NCI-H526 treated with DMSO at 0.1 percent for 48 hours (cell line): ENCODE data around the gene KCNK16.
"Not testable (repeated sequence)": the region's sequence is repeated elsewhere in the genome, so short reads cannot be mapped to it uniquely, and the experiment has no call there.

Source experiments
- DNase-seq: peaks from one replicate; lab custom pipeline; 2025; lab: John Stamatoyannopoulos, UW

The KCNK16 gene

DNA sequence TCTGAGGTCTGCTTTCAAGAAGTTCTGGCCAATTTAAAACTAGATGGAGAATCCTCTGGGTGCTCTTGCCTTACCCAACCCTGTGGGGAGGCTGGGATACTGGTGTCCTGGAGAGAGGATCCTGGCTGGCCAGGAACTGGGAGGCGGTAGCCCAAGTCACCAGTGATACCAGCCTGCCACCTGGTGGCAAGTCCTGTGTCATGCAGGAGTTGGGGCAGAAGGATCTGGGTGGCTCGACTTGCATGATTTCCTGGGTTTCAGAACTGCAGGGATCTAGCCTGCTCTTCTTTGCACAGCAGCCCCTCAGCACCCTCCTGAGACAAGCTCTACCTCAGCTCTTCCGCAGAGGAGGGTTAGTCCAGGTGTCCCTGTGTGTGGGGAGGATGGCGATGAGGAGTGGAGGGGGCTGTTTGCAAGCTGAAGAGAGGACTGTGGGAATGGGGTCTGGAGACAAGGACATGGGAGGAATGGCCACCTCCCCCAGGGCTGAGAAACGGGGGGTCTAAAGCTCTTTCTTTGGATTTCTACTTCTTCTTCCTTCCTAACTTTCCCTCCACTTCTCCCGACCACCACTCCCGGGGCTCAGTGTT lies 12.5 kb downstream of the KCNK16 start:
- DNase-seq: no peak

DNA sequence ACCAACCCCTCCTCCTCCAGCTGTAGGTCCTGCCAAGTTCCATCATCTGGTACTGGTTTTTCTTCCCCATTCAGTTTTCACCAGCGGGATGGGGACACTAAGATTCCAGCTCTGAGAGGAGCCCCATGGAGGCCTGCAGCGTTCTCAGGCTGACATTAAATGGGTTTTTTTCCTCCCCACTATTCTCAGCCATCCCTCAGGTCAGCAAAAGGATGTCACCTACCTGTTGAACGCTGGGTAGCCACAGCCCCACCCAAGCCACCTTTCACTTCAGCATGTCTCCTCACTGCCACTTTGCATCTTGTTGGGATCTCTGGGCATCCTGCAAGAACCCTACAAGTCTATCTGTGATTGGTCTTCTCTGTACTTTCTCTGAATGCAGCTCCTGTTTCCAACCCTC lies 15.0 kb downstream of the KCNK16 start:
- DNase-seq: no peak

DNA sequence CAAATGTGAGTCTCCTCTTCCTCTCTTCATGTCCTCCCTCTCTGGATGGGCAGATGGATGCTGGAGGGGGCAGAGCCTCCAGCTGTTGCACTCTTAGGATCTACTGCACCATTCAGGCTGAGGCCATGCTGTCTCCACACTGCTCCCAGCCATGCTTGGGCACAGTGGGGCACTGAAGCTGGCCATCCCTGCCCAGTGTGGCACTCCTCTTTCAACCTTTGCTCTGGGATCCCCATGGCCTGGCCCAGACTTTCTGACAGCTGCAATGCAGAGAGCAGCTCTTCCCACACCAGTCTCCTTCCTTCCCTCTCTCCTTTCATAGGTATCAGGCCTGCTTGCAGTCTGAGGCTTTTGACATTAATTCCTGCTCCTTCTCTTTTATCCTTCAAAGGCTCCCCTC lies 17.6 kb downstream of the KCNK16 start:
- DNase-seq: no peak

DNA sequence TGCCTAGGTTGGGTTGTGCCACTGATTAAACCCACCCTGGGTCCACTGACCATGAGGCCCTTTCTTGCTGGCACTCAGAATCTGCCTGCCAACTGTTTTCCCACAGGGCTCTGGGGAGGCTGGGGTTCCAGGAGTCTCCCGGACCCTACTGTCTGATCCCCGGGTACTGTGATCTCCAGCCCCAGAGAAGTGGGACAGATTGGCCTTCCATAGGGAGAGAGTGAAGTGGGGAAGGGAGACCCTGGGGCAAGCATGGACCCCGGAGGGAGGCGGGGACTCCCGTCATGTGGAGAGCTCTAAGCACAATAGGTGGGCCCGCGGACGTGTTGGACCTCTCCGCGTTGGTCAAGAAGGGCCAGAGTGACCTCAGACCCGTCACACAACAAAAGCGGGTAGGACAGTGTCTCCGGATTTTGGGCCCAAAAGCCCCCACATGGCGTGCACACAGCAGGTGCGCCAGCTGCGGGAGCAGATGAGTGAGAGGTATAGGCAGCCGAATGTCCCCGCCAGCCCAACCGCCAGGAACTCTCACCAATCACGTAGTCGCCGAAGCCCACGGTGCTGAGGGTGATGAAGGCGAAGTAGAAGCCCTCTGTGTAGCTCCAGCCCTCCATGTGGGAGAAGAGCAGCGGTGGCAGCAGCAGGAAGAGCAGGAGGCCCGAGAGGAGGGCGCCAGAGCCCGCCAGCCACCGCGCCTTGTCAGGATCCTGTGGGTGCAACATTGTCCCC lies 18.9 kb downstream of the KCNK16 start:
- no peak for DNase-seq

DNA sequence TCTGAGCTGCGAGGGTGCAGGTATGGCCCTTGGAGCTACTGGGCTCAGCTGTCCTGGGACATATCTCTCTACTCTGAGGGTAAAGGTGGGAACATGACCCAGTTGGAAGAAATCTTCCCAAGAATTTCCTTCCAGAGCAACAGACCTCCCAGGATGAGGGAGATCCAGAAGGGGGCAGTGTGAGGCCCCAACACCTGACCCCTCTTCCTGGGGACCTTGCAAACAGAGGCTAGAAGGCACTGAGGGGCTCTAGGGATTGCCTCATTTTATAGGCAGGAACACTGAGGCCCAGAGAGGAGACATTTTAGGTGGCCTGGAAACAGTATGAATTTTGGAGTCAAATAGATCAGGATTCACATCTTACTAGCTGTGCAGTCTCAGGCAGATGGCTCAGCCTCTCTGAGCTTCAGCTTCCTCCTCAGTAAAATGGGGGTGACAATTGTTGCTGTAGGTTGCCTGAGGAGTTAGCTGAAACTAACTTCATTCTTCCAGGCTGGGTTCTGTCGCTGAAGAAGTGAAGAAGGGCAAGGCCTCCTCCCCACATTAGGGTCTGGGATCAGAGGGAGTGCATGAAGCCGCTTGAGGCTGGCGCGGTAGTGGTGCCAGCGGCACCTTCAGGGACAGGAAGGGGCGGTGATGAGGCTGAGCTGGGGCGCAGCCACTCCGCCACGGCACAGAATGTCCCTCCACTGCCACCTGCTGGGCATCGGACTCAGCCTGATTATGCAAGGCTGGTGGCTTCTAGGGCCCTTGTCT lies 19.7 kb downstream of the KCNK16 start:
- DNase-seq: peak; percentile 47

DNA sequence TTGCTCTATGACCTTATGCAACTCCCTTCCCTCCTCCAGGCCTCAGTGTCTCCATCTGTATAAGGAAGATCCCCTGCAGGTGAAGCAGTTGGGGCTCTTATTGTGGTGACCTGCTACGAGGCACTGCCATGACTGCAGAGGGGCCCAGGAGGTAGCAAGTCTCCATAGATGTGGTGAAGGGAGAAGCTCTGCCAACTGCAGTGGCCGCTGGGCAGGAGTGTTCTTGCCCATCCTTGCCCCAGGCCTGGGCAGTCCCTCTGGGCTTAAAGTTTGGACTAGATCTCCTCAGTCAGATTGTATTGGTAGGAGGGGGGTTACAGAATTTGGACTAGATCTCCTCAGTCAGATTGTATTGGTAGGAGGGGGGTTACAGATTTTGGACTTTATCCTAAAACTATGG lies 20.5 kb downstream of the KCNK16 start:
- no peak for DNase-seq

DNA sequence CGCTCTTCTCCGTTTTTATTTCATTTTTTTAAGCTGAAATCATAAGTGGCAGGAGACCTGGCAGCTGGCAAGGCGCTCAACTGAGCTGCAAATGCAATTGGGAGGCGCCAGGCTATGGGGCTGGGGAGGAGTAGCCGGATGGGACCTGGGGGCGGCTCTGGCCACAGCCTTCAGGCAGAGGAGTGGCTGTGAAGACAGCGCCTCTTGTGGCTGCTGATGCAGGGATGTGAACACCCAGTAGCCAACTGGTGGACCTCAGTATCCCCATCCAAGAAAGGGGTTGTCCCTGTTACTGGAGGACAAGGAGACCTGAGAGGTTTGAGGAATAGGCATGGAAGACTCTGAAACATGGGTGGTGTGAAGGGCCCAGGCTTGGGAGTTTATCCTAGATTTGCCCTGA lies 20.9 kb downstream of the KCNK16 start:
- no peak for DNase-seq

DNA sequence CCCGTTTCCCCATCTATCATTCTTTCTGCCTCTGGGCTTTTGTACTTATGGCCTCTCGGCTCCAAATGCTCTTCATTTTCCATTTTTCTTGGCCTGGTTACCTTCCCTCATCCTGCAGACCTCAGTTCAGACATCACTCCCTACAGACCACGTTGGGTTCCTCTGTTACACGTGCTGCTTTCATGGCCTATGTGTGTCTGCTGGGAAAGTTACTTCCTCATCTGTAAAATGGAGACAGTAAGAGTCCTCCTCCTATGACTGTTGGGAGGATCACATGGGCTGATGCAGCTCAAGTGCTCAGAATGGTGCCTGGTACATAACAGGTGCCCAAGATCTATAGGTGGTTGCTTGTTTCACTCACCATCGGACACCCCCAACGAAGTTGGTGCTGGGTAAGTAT lies 21.8 kb downstream of the KCNK16 start:
- no peak for DNase-seq

DNA sequence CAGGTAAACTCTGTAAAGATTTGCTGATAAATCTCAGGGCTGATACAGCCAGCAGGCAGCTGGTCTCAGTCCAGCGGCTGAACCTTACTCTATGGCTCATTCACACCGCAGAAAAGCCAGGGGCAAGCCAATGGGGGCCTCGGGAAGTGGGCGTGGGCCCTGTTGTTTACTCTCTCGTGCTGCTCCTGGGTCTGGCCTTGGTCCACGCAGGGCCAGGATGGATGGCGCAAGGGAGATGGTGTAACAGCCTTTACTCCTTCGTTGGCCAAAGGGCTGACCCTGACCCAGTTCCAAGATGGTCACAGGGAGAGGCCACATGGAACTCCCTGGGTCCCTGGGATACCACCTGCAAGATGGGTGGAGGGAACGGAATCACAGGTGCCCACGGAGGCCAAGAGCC lies 24.4 kb downstream of the KCNK16 start:
- no peak for DNase-seq

DNA sequence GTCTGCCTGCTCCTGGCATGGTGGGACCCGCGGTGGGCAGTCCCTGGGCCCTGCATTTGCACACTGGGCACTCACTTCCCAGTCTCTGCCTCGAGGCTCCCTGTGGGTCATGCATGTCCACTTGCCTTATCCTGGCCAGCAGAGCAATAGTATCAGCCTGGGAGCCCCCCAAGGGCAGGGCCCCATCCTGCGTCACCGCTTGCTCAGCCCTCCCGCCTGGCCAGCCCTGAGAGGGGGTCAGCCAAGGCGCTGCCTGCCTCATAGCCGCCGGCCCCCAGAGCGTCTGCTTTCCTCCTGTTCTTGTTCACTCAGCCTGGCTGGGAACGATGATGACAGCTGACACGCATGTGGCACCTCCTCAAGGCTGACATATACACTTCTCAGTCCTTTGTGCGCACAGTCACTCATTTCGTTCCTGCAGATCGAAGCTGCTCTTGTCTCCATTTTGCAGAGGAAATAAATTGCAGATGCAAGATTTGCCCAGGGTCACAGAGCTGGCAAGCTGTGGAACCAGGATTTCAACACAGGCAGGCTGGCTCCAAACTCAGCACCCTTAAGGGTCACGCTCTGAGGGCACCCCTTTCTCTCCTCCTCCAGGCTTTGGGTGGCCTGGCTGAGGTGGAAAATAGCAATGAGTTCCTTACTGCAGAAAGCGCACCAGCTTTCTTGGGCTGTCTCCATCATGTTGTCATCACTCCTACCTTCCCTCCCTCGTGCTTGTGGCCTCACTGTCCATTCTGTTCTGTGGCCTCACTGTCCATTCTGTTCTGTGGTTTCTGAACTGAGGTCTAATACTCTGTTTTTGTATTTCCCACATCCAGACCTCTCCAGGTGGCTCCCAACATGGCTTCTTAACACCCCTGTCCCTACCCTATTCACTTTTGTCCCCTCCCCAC lies 25.5 kb downstream of the KCNK16 start:
- no peak for DNase-seq

DNA sequence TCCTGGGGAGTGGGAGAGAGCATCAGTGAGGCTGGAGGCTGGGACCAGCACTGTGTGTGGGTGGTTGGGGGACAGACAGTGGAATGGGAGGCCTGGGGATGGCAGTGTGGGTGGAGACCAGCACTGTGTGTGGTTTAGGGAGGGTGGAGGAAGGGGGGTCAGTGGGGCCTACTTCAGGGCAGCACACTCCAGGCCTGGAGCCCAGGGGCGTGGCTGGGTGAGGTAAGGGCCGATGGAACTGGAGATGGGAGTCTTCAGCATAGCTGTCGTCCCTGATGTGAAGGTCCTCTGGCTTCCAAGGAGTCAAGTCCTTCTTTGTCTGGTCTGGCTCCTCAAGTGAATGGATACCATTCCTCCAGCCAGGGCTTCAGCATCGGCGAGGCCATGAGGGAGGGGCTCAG lies 26.9 kb downstream of the KCNK16 start:
- DNase-seq: no peak

DNA sequence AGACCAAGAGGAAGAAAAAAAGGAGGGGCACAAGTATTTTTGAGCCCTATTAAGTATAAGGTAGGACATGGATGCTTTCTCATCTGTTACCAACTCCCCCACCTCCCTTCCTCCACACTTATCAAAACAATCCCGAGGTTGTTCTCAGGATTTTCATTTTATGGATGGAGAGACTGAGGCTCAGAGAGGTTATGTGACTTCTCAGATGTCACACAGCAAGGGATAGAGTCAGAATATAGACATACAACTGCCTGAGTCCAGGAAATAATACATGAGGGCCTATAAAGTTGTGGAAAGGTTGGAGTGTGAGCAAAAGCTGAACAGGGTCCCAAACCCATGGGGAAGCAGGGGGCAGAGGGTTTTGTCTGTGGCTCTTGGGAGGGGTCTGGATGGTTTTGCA lies 27.6 kb downstream of the KCNK16 start:
- DNase-seq: no peak

DNA sequence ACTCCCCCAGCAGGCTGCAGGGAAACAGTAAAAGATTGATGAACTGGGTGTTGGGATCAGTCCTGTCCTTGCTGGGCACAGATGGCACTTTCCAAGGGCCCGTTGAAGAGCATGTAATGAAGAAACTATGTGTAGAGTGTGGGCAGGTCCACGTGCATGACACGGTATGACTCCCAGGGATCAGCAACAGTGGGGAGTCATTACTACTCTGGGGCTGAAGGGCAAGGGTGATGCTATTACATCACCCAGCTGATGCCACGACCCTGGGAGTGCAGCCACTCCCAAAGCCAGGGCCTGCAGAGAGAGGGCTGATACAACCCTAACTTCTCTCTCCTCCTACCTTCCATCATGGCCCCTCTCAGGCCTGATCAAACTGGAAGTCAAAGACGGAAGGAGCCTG lies 28.4 kb downstream of the KCNK16 start:
- no peak for DNase-seq

DNA sequence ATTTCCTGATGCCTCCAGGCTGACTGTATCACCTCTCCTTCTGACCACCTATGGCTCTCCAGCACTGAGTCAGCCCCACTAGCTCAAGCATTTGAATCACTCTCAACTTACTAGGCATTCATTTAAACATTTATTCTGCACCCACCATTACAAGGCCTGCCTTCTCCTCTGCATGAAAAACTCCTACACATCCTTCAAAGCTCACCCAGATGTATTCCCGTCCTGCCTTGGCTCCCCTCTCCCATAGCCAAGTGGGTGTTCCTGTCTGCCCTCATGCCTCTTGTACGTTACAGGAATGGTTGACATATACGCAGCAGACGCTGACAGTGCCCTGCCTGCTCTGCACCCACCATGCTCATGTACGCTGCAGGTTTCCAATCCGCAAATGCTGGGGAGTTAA lies 29.9 kb downstream of the KCNK16 start:
- DNase-seq: no peak

DNA sequence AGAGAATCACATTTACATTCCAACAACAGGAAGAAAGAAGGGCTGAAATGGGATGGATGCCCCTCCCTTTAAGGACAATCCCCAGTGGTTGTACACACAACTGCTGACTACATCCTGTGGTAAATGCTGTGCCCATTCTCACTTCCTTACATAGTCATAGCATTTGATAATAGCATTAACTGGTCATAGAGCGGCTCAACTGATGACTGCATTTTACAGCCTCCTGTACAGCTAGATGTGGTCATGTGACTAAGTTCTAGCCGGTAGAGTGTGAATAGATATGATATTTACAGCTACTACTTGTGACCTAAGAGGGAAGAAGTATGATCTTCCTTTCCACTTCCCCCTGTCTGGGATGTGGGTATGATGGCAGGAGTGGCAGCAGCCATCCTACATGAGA lies 33.0 kb downstream of the KCNK16 start:
- no peak for DNase-seq

DNA sequence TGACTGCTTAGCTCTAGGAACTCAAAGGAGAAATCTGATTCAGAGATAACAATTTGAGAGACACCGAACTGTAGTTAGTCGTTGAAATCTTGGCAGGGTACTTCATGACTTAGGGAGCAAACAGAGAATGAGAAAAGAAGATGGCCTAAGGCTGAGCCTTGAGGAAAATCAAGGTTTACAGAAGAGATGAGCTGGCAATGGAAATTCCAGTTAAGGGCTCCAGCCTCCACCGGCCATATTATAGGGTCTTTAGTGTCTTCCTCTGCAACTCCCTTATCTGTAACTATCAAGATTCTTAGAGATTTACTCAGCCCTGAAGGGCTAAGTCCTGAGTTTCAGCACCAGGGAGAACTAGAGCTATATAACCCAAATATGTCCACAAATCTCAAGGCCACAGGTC lies 34.9 kb downstream of the KCNK16 start:
- DNase-seq: no peak

DNA sequence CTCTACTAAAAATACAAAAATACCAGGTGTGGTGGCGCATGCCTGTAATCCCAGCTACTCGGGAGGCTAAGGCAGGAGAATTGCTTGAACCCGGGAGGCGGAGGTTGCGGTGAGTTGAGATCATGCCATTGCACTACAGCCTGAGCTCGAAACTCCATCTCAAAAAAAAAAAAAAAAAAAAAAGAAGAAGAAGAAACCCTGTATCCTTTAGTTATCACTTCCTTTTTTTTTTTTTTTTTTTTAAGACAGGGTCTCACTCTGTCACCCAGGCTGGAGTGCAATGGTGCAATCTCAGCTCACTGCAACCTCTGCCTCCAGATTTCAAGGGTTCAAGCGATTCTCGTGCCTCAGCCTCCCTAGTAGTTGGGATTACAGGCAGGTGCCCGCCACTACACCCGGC lies 35.9 kb downstream of the KCNK16 start:
- DNase-seq: not testable (repeated sequence)

DNA sequence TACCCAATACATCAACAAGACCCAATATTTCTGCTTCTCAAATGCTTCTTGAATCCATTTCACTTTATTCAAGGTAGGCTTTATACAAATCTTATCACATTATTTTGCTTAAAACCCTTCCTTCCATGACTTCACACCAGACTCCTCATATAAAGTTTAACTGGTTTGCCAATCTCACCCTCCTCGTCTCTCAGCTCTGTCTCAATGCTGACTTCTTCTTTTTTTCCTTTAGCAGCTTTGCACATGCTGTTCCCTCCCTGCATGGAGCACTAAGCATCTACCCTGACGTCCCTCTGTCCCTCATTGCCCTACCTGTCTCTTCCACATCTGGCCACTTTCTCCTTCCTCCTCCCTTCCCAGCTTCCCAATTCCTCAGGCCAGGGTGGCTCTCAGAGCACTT lies 39.7 kb downstream of the KCNK16 start:
- DNase-seq: no peak

DNA sequence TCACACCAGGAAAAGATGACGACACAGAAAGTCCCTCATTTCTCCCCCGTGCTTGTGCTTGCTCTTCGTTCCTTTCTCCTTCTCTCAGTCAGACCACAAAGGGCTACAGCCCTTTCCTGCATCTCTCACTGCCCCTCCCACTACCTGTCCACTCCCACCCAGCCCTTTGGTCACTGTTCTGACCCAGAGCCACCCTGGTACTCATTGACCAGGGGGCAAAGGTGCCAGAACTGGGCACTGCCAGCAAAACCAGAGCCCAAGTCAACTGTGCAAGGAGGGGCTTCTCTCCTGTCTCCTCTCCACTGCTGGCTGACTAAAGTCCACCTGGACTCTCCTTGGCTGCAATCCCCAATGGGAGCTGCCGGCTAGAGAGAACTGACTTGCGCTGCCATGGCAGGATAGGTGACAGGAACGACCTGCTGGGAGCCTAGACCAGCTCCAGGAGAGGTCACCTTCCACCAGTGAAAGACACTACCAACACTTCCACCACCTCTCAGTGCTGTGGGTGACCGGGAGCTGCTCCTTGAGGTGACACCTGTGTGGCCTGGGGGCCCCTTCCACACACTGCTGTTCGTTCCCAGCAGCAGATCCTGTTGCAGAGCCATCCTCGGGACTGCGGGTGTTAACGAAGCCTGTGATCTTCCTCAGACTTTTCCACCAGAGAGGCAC lies 41.1 kb downstream of the KCNK16 start:
- DNase-seq: no peak

DNA sequence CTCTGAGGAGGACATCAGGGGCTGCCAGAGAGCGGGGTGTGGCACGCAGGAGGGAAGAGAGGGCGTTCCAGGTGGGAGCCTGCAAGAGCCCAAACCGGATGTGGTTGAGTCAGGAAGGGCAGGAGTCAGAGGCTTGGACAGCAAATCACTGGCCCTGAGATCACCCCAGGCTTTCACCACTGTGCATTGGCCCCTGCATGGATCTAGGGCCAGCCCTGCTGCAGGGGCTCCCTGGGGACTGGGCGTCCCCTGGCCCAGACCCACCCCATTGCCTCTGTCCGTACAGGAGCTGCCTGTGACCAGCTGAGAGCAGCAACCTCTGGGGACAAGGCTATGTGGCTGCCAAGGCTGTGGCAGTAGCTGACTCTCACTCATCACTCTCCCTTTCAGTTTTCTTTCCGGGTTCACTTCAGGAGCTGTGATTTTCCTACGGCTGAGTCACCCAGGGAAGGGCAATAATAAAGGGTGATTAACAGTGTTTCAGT lies 42.2 kb downstream of the KCNK16 start:
- no peak for DNase-seq

DNA sequence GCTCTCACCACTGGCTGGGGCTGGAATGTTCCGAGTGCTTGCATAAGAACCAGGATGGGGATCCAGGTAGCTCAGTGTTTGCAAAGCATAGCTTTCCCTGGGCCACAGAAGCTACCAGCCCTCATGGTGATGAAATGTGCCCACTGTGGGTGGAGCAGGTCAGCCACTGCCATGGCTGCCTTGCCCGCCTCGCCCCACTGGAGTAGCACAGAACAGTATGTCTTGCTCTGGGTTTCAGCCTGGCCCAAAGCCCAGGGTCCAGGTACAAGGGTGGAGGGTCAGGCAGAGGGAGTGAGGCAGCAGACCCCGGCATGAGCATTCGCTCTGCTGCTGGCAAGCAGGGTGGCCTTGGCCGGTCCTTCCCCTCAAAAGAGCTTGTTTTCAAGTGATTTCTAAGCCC lies 43.0 kb downstream of the KCNK16 start:
- no peak for DNase-seq
